ENCODE results near the gene LYL1. TPM values are rescaled to one million over a fixed set of nuclear protein-coding genes. Genes with fewer than 3 reads are reported as not detected.

LYL1 gene
- total RNA-seq, 2 experiments from 2014 or later: 3.3 to 3.8 TPM

DNA sequence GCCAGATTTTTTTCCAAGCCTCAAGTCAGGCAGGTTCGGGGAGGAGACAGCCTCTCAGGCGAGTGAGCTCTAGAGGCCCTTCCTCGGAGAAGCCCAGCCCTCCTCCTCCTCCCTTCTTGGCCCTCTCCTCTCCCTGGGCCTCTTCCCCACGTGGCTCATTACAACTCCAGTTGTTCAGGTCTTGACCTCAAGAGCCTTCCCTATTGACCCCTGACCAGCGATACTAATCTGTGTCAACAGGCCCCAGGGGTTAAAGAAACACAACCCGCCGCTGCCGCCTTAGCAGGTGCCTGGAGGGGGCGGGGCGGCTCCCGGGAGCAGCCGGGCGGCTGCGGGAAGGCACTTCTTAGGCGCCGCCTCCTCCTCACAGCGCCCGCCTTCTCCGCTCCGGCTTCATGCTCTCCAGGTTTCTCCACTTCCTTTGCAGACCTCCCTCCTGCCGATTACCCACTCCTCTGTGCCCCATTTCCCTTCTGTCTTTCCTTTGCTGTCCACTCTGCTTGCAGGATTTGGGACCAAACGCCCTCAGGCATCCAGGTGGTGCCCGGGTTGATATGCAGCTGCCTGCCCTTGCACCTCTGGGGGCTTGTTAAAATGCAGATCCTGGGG, 51.0 kb downstream of the LYL1 start:
- POLR2A ChIA-PET: no interaction called here
- Mint-ChIP-seq H3K4me3 (no peak overlapping the region), H3K27ac (no peak overlapping the region), H3K27me3 (ENCODE audit: low read depth) (peaks cover 13% of the 10 kb centered on the region), H3K36me3 (ENCODE audit: low read depth) (no peaks in the 10 kb centered on the region), H3K9me3 (ENCODE audit: insufficient read depth) (no peaks in the 10 kb centered on the region), H3K4me1 (ENCODE audit: low read depth) (peaks cover 7% of the 10 kb centered on the region)
- CTCF ChIA-PET: interaction anchor here (1.8 to 4.4 kb wide), 4 partner anchors 10 to 86 kb away, joined by 5 to 21 read pairs (median 9); no protein-coding TSS in a partner anchor
- DNase-seq: no peak
- ATAC-seq: peak; percentile 57

DNA sequence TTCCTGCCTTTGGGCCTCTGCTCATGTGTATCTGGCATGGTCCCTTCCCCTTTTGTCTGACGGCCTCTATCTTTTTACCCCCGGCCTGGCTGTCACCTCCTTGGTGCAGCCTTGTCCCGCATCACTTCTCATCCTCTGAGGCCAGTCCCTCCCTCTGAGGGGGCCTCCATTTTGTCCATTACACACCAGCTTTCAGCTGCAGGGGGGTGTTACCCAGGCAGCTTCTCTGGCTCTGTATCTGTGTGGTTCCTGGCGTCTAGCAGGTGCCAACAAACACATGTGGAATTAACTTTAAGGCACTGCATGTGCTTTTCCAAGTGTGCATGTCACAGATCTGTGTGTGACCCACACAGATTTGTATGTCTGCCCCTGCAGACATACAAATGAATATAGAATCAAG, 52.4 kb downstream of the LYL1 start:
- POLR2A ChIA-PET: no interaction called here
- CTCF ChIA-PET: interaction anchor here (1.8 to 4.4 kb wide), 3 partner anchors 11 to 73 kb away, joined by 5 to 21 read pairs (median 11); no protein-coding TSS in a partner anchor
- H3K4me3 Mint-ChIP-seq: no peak overlapping the region
- H3K27me3 Mint-ChIP-seq (ENCODE audit: low read depth): peaks cover 16% of the 10 kb centered on the region
- H3K36me3 Mint-ChIP-seq (ENCODE audit: low read depth): no peaks in the 10 kb centered on the region
- DNase-seq (no peak), ATAC-seq (no peak)
- H3K27ac Mint-ChIP-seq: no peak overlapping the region
- H3K9me3 Mint-ChIP-seq (ENCODE audit: insufficient read depth): no peaks in the 10 kb centered on the region
- H3K4me1 Mint-ChIP-seq (ENCODE audit: low read depth): peaks cover 7% of the 10 kb centered on the region

Other genes starting within 250 kb of the LYL1 start
- 10 to 100 TPM; 26.1 to 27.4 TPM for gene DNASE2, start 221.4 kb downstream of the LYL1 start, total RNA-seq
- under 1 TPM in 1 of 2 experiments, not detected in 1; 0.21 TPM for gene KLF1, start 215.7 kb downstream of the LYL1 start, total RNA-seq
- 10 to 100 TPM; 39.5 to 42.5 TPM for gene GCDH, start 211.7 kb downstream of the LYL1 start, total RNA-seq
- 1 to 10 TPM; 3.4 to 3.9 TPM for gene SYCE2, start 183.6 kb downstream of the LYL1 start, total RNA-seq
- gene FARSA, start 169.1 kb downstream of the LYL1 start, total RNA-seq: 100 to 1,000 TPM in 1 of 2 experiments, 10 to 100 TPM in 1; 98.8 to 106 TPM
- 100 to 1,000 TPM; 875 to 886 TPM for gene CALR, start 164.2 kb downstream of the LYL1 start, total RNA-seq
- 100 to 1,000 TPM; 138 to 140 TPM for gene RAD23A, start 157.0 kb downstream of the LYL1 start, total RNA-seq
- gene GADD45GIP1, start 145.6 kb downstream of the LYL1 start, total RNA-seq: 10 to 100 TPM; 23.4 to 25.4 TPM
- gene DAND5, start 133.3 kb downstream of the LYL1 start, total RNA-seq: under 1 TPM; 0.21 to 0.34 TPM
- gene NFIX, start 107.4 kb downstream of the LYL1 start, total RNA-seq: 1 to 10 TPM in 1 of 2 experiments, under 1 TPM in 1; 0.40 to 1.4 TPM
- 10 to 100 TPM; 59.8 to 60.3 TPM for gene TRMT1, start 13.9 kb upstream of the LYL1 start, total RNA-seq
- 10 to 100 TPM; 74.6 to 84.8 TPM for gene NACC1, start 15.4 kb upstream of the LYL1 start, total RNA-seq
- gene STX10, start 47.5 kb upstream of the LYL1 start, total RNA-seq: 10 to 100 TPM; 68.4 to 69.2 TPM
- gene IER2, start 47.6 kb upstream of the LYL1 start, total RNA-seq: 100 to 1,000 TPM; 203 to 210 TPM

All from activated CD8-positive, alpha-beta T cell treated with anti-CD3 and anti-CD28 coated beads, Interleukin-2, amount 10 ng/mL, durations not matched to agents 7 days and 5 days (primary cell).